ENCODE results near the gene TTC7B.

The TTC7B gene

GRCh38 chr14:90626550-90626949 is 189.7 kb downstream of the TTC7B start:
- Histone ChIP-seq H3K27ac (ENCODE audit: low read depth, low read length) (no peak overlapping the region), H3K9ac (ENCODE audit: low read depth, low read length) (no peak overlapping the region), H3K9me3 (ENCODE audit: control insufficient read depth, insufficient read depth, low read length) (no peaks in the 10 kb centered on the region), H3K36me3 (ENCODE audit: control insufficient read depth, insufficient read depth, low read length) (no peaks in the 10 kb centered on the region), H3K4me1 (ENCODE audit: control insufficient read depth, insufficient read depth, low read length) (peaks cover 18% of the 10 kb centered on the region), H3K27me3 (ENCODE audit: control insufficient read depth, insufficient read depth, low read length) (no peaks in the 10 kb centered on the region), H3K4me3 (ENCODE audit: low read depth, low read length) (no peak overlapping the region)

GRCh38 chr14:90625445-90625844 is 190.8 kb downstream of the TTC7B start:
- Histone ChIP-seq H3K9ac (ENCODE audit: low read depth, low read length) (0 out of 2 replicates have a peak overlapping the region, but pooled peaks have one; percentile 18), H3K27ac (ENCODE audit: low read depth, low read length) (no peak overlapping the region), H3K9me3 (ENCODE audit: control insufficient read depth, insufficient read depth, low read length) (no peaks in the 10 kb centered on the region), H3K4me1 (ENCODE audit: control insufficient read depth, insufficient read depth, low read length) (peaks cover 18% of the 10 kb centered on the region), H3K27me3 (ENCODE audit: control insufficient read depth, insufficient read depth, low read length) (no peaks in the 10 kb centered on the region), H3K36me3 (ENCODE audit: control insufficient read depth, insufficient read depth, low read length) (no peaks in the 10 kb centered on the region), H3K4me3 (ENCODE audit: low read depth, low read length) (no peak overlapping the region)

DNA sequence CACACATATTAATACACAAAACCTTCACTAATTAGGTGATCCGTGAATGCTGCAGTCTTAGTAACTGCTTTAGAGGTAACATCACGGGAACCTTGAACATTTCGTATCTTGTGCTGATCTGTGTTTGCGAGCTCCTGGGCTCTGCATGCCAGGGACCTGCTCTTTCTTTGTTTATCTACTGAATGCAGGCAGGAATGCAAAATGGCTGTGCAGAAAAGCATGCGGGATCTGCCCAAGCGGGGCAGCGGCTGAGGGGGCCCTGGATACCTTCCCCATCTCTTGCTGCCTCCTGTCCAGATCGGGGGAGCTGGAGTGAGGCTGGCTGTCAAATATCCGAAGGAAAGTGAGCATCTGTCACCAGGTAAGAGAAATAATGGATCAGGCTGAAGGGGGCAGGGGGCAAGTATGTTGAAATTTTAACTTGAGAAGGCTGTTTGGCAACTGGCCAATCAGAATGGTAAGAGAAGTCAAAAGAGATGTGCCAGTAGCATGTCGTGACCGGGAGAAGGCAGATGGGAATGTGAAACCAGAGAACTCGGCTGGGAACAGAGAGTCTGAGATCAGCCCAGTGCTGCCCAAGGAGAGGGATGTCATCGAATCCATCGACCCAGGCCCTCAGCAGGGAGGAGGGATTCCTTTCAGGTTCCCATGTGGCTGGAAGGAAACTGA is 191.4 kb downstream of the TTC7B start:
- Histone ChIP-seq H3K36me3 (ENCODE audit: control insufficient read depth, insufficient read depth, low read length) (no peaks in the 10 kb centered on the region), H3K9me3 (ENCODE audit: control insufficient read depth, insufficient read depth, low read length) (no peaks in the 10 kb centered on the region), H3K9ac (ENCODE audit: low read depth, low read length) (peak overlapping the region; percentile 18; the same call in 1 of the 2 replicates), H3K4me1 (ENCODE audit: control insufficient read depth, insufficient read depth, low read length) (peaks cover 18% of the 10 kb centered on the region), H3K27ac (ENCODE audit: low read depth, low read length) (peak overlapping the region; percentile 14), H3K27me3 (ENCODE audit: control insufficient read depth, insufficient read depth, low read length) (no peaks in the 10 kb centered on the region), H3K4me3 (ENCODE audit: low read depth, low read length) (no peak overlapping the region)

- Histone ChIP-seq H3K36me3 (ENCODE audit: control insufficient read depth, insufficient read depth, low read length) (no peaks in the 10 kb centered on the region), H3K27me3 (ENCODE audit: control insufficient read depth, insufficient read depth, low read length) (no peaks in the 10 kb centered on the region), H3K4me3 (ENCODE audit: low read depth, low read length) (no peak overlapping the region), H3K9me3 (ENCODE audit: control insufficient read depth, insufficient read depth, low read length) (no peaks in the 10 kb centered on the region), H3K4me1 (ENCODE audit: control insufficient read depth, insufficient read depth, low read length) (peaks cover 18% of the 10 kb centered on the region), H3K27ac (ENCODE audit: low read depth, low read length) (no peak overlapping the region), H3K9ac (ENCODE audit: low read depth, low read length) (peak overlapping the region; percentile 18; the same call in 1 of the 2 replicates)
Measured at GRCh38 chr14:90624227-90624626, 192.0 kb downstream of the TTC7B start.

- Histone ChIP-seq H3K9ac (ENCODE audit: low read depth, low read length) (no peak overlapping the region), H3K4me3 (ENCODE audit: low read depth, low read length) (no peak overlapping the region), H3K27ac (ENCODE audit: low read depth, low read length) (no peak overlapping the region), H3K27me3 (ENCODE audit: control insufficient read depth, insufficient read depth, low read length) (no peaks in the 10 kb centered on the region), H3K36me3 (ENCODE audit: control insufficient read depth, insufficient read depth, low read length) (no peaks in the 10 kb centered on the region), H3K9me3 (ENCODE audit: control insufficient read depth, insufficient read depth, low read length) (no peaks in the 10 kb centered on the region), H3K4me1 (ENCODE audit: control insufficient read depth, insufficient read depth, low read length) (peaks cover 26% of the 10 kb centered on the region)
Measured at GRCh38 chr14:90621201-90621600, 195.0 kb downstream of the TTC7B start.

GRCh38 chr14:90620568-90621077 is 195.6 kb downstream of the TTC7B start:
- Histone ChIP-seq H3K4me1 (ENCODE audit: control insufficient read depth, insufficient read depth, low read length) (peaks cover 26% of the 10 kb centered on the region), H3K9ac (ENCODE audit: low read depth, low read length) (no peak overlapping the region), H3K4me3 (ENCODE audit: low read depth, low read length) (no peak overlapping the region), H3K9me3 (ENCODE audit: control insufficient read depth, insufficient read depth, low read length) (no peaks in the 10 kb centered on the region), H3K27ac (ENCODE audit: low read depth, low read length) (no peak overlapping the region), H3K36me3 (ENCODE audit: control insufficient read depth, insufficient read depth, low read length) (no peaks in the 10 kb centered on the region), H3K27me3 (ENCODE audit: control insufficient read depth, insufficient read depth, low read length) (no peaks in the 10 kb centered on the region)

DNA sequence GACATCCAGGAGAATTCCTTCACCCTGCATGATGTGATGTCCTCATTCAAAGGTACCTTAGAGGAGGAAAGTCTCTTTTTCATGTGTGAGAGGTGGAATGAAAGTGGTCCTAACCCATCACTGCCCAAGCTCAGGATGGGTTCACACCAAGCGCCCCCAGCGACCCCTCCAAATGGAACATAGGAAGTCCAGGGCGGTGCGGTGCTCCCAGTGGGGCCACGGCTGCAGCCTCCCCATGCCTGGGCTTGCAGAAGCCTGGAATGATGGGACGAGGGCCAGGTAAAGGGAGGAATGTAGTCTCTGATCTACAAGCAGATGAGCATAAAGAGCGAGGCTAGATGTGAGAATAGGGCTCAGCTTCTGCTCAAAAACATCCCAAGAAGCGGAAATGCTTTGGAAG is 196.3 kb downstream of the TTC7B start:
- Histone ChIP-seq H3K27ac (ENCODE audit: low read depth, low read length) (no peak overlapping the region), H3K27me3 (ENCODE audit: control insufficient read depth, insufficient read depth, low read length) (no peaks in the 10 kb centered on the region), H3K36me3 (ENCODE audit: control insufficient read depth, insufficient read depth, low read length) (no peaks in the 10 kb centered on the region), H3K9me3 (ENCODE audit: control insufficient read depth, insufficient read depth, low read length) (no peaks in the 10 kb centered on the region), H3K9ac (ENCODE audit: low read depth, low read length) (no peak overlapping the region), H3K4me1 (ENCODE audit: control insufficient read depth, insufficient read depth, low read length) (peaks cover 26% of the 10 kb centered on the region), H3K4me3 (ENCODE audit: low read depth, low read length) (no peak overlapping the region)

- H3K4me1 ChIP-seq (ENCODE audit: control insufficient read depth, insufficient read depth, low read length) = peaks cover 22% of the 10 kb centered on the region
- H3K36me3 ChIP-seq (ENCODE audit: control insufficient read depth, insufficient read depth, low read length) = no peaks in the 10 kb centered on the region
- H3K9me3 ChIP-seq (ENCODE audit: control insufficient read depth, insufficient read depth, low read length) = no peaks in the 10 kb centered on the region
- no peaks in the 10 kb centered on the region for H3K27me3 ChIP-seq (ENCODE audit: control insufficient read depth, insufficient read depth, low read length)
- H3K27ac ChIP-seq (ENCODE audit: low read depth, low read length) = no peak overlapping the region
- H3K4me3 ChIP-seq (ENCODE audit: low read depth, low read length) = no peak overlapping the region
- no peak overlapping the region for H3K9ac ChIP-seq (ENCODE audit: low read depth, low read length)
Measured at GRCh38 chr14:90617961-90618360, 198.3 kb downstream of the TTC7B start.

DNA sequence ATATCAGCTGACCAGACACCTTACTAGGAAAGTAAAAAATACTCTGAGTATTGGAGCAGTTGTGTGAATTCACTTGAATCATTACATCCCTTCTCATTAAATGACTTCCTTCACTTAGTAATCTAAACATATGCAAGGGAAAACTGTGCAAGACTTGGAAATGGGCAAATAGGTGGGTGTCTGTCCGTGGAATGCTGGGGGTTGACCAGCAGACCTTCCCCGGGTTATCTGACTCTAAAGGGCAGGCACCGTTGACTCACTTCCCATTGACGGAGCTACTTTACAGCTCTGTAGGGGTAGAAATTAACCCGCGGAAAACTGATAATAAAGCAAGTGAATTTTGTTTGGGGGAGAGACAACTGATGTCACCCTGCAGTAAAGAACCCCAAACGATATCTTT is 199.3 kb downstream of the TTC7B start:
- no peaks in the 10 kb centered on the region for H3K9me3 ChIP-seq (ENCODE audit: control insufficient read depth, insufficient read depth, low read length)
- no peak overlapping the region for H3K9ac ChIP-seq (ENCODE audit: low read depth, low read length)
- H3K36me3 ChIP-seq (ENCODE audit: control insufficient read depth, insufficient read depth, low read length) = no peaks in the 10 kb centered on the region
- H3K27me3 ChIP-seq (ENCODE audit: control insufficient read depth, insufficient read depth, low read length) = no peaks in the 10 kb centered on the region
- no peak overlapping the region for H3K4me3 ChIP-seq (ENCODE audit: low read depth, low read length)
- no peak overlapping the region for H3K27ac ChIP-seq (ENCODE audit: low read depth, low read length)
- H3K4me1 ChIP-seq (ENCODE audit: control insufficient read depth, insufficient read depth, low read length) = peaks cover 22% of the 10 kb centered on the region

DNA sequence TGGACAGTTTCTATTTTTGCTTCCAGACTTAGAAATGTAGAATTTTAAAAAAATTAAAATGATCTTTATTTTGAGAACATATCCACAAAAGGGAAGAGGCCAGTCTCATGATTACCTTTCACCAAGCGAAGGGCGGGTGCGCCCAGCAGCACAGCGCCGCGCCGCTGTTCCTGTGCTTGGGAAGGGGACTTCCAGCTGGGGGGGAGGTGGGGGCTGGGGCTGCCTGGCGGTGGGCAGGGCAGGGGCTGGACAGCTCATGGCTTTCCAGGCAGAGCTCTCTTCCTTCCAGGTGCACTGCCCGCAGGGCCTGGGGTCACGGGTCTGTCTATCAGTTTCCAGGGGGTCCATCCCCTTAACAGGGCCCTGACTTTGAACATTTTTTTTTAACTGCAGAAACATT is 199.9 kb downstream of the TTC7B start:
- H3K4me1 ChIP-seq (ENCODE audit: control insufficient read depth, insufficient read depth, low read length) = peaks cover 22% of the 10 kb centered on the region

GRCh38 chr14:90615517-90616060 is 200.6 kb downstream of the TTC7B start:
- no peak overlapping the region for H3K9ac ChIP-seq (ENCODE audit: low read depth, low read length)
- no peaks in the 10 kb centered on the region for H3K36me3 ChIP-seq (ENCODE audit: control insufficient read depth, insufficient read depth, low read length)
- H3K4me1 ChIP-seq (ENCODE audit: control insufficient read depth, insufficient read depth, low read length) = peaks cover 22% of the 10 kb centered on the region
- H3K9me3 ChIP-seq (ENCODE audit: control insufficient read depth, insufficient read depth, low read length) = no peaks in the 10 kb centered on the region
- H3K27ac ChIP-seq (ENCODE audit: low read depth, low read length) = peak overlapping the region; percentile 56
- H3K27me3 ChIP-seq (ENCODE audit: control insufficient read depth, insufficient read depth, low read length) = no peaks in the 10 kb centered on the region
- H3K4me3 ChIP-seq (ENCODE audit: low read depth, low read length) = no peak overlapping the region

More for the DNA sequence above, 199.9 kb downstream of the TTC7B start:
- H3K4me3 ChIP-seq (ENCODE audit: low read depth, low read length) = no peak overlapping the region
- no peak overlapping the region for H3K9ac ChIP-seq (ENCODE audit: low read depth, low read length)
- no peaks in the 10 kb centered on the region for H3K9me3 ChIP-seq (ENCODE audit: control insufficient read depth, insufficient read depth, low read length)
- no peaks in the 10 kb centered on the region for H3K36me3 ChIP-seq (ENCODE audit: control insufficient read depth, insufficient read depth, low read length)
- H3K27ac ChIP-seq (ENCODE audit: low read depth, low read length) = peak overlapping the region; percentile 56
- no peaks in the 10 kb centered on the region for H3K27me3 ChIP-seq (ENCODE audit: control insufficient read depth, insufficient read depth, low read length)

Data from HUES48 (cell line).